ENCODE results near the gene PNMA5. TPM values are rescaled to one million over a fixed set of nuclear protein-coding genes. Genes with fewer than 3 reads are reported as not detected.

PNMA5 gene
- total RNA-seq, 1 donor from 2014 or later: not detected

DNA sequence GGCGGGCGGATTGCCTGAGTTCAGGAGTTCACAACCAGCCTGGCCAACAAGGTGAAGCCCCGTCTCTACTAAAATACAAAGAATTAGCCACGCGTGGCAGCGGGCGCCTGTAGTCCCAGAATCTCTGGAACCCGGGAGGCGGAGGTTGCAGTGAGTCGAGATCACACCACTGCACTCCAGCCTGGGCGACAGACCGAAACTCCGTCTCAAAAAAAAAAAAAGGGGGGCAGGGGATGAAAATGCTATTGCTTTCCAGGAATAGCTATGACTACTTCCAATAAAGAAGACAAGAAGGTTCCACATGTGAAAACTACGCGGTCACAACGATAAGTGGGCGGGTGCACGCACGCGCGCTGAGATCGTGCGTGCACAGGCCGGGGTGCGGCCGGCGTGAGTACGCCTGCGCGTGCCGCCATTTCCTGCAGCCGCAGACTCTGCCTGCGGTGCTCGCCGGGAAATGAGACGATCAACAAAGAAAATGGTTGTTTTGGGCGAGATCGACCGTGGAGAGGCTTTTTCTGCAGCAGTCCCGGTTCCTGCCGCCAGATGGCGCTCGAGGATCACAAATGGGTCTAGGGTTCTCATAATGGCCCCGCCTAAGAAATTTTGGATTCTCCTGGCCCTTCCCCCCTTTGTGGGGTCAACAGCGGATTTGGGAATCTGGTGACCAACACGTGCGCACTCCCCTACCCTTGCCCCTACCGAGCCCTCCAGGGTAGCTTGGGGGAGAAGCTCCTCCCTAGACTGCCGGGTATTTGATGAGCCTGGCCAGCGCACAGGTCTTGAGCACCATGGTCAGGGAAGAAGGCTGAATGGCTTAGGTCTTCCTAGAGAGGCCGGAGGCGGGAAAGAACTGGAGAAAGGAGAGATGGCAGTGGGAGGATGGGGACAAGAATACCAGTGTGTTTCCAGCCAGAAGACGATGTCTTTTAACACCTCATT is 35.1 kb downstream of the PNMA5 start:
- DNase-seq (ENCODE audit: low spot score): peak; percentile 90

GRCh38 chrX:152958047-152958446 is 35.9 kb downstream of the PNMA5 start:
- no peak for DNase-seq (ENCODE audit: low spot score)

DNA sequence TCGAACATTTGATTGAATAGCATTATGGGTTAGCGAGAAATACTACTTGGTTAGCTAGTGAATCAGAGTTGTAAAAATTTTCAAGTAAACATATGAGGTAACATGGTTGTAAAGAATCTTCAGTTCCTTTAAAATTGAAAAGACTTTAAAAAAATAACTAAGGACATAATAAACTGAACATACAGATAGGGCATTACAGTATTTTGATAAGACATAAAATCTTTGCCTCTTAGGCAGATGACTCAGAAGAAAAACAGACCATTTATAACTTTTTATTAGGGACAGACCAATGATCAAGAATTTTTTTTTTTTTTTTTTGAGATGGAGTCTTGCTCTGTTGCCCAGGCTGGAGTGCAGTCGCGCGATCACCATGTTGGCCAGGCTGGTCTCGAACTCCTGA is 43.1 kb downstream of the PNMA5 start:
- no peak for DNase-seq (ENCODE audit: low spot score)

DNA sequence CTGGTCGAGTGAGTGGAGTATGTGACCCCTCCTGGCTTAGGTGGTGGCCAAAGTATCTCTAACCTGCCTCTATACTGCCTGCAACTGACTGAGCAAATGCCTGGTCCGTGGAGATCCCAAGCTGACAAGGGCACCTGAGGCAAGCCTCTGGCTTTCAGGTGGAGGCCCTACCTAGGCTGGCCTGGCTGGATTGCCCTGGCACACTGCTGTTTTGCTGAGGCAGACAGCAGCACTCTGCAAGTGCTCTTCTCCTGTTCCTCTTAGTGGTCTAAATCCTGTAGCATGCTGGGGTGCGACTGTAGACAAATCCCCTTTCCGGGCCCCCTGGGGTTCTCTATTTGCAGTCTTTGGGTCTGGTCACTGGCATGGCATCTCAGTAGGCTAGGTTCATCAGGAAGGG is 44.8 kb downstream of the PNMA5 start:
- DNase-seq (ENCODE audit: low spot score): no peak

DNA sequence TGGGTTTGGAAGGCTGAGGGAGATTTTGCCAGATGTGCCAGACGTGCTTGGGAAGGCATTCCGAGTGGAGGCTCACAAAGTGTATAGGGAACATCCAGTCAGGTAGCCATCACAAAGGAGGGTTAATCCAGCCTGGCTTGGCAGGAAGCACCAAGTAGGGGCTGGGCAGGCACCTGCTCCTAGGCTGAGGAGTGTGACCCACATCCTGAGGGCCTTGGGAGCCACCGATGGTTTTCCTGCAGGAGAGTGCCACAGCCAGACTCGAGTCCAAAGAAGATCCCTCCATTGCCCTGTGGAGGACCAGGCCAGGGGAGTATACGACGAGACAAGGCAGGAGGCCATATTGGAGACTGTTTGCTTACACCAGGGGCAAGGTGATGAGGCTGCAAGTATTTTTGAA is 47.2 kb downstream of the PNMA5 start:
- DNase-seq (ENCODE audit: low spot score): no peak

DNA sequence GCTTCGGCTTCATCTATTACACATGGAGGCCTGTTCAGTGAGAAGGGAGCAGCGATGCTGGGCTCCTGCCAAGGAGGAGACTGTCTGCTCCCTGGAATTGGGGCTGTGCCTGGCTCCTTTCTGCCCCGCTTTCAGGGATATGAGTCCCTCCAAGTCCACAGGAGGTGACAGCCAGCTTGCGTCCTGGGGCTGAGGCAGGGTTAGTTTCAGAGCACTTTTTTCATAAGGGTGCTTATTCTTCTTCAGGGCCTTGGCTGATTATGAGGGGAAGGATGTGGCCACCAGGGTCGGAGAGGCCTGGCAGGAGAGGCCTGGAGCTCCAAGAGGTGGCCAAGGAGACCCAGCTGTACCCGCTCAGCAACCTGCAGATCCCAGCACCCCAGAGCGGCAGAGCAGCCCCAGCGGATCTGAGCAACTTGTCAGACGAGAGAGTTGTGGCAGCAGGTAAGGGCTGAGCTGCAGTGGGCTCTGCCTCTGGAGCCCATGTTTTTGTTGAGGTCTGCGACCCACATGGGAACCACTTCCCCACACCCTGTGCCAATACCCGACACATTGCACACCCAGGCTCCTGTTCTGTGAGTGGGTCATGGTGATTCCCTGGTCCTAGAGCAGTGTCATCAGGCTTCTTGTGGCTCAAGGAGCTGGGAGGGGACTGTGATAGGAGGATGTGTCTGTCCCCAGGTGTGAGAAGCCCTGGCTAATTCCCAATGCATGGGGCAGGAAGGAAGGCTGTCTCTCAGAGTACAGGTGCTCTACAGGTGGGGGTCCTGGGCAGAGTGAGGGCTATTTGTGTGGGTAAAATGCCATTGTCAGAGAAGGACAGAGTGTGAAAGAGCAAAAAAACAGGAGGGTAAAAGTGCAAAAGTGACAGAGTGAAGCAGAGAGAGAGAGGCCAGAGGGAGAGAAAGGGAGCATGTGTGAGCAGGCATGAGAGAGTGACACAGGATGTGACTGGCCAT is 48.6 kb downstream of the PNMA5 start:
- DNase-seq (ENCODE audit: low spot score): no peak

DNA sequence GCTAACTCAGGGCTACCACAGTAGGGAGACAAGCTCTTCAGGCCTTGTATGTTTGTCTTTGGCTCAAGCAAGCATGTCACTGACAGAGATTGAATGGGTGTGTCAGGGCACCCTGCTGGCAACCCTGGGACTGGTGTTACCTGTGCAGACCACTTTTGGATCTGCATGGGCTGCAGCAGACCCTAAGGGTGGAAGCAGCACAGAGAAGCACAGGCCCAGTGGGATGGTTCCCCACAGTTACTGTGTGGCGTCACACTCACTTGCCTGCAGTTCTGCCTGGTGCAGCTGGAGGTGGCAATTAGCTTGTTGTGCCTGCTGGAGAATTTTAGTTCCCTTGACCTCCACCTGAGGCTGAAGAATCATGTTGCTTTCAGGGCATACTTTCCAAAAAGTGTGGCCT is 50.1 kb downstream of the PNMA5 start:
- DNase-seq (ENCODE audit: low spot score): no peak

DNA sequence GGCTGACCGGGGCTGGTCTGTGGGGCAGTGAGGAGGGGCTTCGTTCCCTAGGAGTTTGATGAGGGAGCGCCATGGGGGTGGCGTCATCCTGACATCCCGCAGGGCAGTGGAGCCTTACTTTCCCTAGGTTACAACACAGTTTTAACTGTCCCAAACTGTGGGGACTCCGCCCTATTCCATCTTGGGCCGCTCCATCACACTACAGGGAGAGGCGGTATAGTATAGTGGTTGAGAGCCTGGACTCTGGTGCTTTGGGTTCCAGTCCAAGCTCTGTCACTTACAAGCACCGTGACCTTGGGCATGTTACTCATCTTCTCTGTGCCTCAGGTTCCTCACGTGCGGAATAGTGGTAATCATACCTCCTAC is 51.9 kb downstream of the PNMA5 start:
- no peak for DNase-seq (ENCODE audit: low spot score)

GRCh38 chrX:152941328-152942076 is 52.4 kb downstream of the PNMA5 start:
- peak; percentile 92 for DNase-seq (ENCODE audit: low spot score)

Other genes starting within 250 kb of the PNMA5 start
- not detected for gene MAGEA2, start 240.3 kb downstream of the PNMA5 start, total RNA-seq
- not detected for gene CSAG3, start 234.9 kb downstream of the PNMA5 start, total RNA-seq
- not detected for gene MAGEA6, start 224.4 kb downstream of the PNMA5 start, total RNA-seq
- 47.1 TPM for gene CETN2, start 163.4 kb downstream of the PNMA5 start, total RNA-seq
- gene NSDHL, start 163.1 kb downstream of the PNMA5 start, total RNA-seq: 25.1 TPM
- gene ZNF185, start 96.0 kb downstream of the PNMA5 start, total RNA-seq: 62.2 TPM
- 1.2 TPM for gene PNMA3, start 62.4 kb upstream of the PNMA5 start, total RNA-seq
- gene PNMA6A, start 78.3 kb upstream of the PNMA5 start, total RNA-seq: 0.55 TPM
- not detected for gene MAGEA1, start 185.2 kb upstream of the PNMA5 start, total RNA-seq

All from ureter (tissue), 1 donor.